Stimulated activated CD4-positive, alpha-beta T cell treated with anti-CD3 and anti-CD28 coated beads, Interleukin-15, amount 100 ng/mL, for 24 hours (primary cell): ENCODE measurements around the gene JADE2.

Experiments used
- DNase-seq: peaks from one replicate; pipeline ENCODE4 v3.0.0-alpha.2; 2020

JADE2 gene

DNA sequence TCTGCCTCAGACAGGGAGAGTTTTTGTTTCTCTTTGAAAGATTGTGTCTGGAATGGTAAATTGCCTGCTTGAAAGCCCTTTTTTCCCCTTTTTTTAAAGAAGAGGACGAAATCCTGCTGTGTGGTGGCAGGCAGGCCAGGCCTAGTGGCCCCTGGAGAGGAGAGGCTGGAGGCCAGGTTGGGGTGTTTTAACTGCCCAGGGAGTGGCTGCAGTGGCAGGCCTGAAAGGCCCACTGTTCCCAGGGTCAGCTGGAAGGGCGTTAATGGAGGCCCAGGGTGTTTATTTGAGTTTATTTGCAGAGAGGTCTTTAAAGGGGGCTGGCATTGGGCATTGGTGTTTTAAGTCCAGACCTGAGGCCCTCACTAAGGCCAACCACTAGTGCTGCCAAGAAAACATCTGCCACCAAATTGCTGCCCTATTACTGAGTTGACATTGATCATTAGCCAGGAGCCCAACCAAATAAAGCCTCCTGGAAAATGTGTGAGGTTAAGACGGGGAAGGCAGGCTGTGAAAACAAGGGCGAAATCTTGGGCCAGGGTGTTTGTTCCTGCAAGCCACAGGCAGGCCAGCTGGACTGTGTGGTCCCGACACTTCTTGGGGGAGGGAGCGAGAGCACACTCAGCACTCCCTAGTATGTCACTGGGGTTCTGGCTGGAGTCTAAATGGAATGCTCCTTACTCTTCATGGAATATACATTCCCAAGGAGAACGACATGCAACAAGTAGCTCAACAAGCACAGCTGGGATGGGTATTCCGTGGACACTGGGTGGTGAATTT lies 5.0 kb downstream of the JADE2 start:
- no peak for DNase-seq

DNA sequence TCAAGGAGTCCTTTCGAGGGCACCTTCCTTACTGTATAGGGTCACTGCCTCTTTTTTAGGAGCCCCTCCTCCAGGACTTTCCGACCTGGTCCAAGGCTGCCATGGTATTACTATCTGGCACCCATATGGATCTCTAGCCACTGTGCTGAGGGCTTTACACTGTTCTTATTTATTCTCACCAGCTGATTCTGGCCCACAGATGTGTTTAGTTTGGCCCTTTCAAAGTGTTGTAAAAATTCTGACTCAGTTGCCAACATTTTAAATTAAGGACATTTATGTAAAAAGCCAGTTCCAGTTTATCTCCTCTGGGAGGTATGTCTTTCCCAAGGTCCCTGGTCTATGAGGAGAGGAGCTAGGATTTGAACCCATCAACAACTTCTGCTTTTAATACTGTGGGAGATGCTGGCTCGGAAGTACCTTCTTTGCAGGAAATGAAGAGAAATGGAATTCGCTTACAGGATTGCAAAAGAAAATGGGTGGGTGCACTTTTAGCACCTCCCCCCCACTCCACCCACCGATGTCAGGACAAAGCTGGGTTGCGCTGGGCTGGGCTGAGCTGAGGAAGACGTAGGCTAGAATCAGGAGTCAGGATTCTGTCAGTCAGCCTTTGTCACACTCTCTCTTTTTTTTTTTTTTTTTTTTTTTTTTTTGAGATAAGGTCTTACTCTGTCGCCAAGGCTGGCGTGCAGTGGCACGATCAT lies 7.8 kb downstream of the JADE2 start:
- no peak for DNase-seq

DNA sequence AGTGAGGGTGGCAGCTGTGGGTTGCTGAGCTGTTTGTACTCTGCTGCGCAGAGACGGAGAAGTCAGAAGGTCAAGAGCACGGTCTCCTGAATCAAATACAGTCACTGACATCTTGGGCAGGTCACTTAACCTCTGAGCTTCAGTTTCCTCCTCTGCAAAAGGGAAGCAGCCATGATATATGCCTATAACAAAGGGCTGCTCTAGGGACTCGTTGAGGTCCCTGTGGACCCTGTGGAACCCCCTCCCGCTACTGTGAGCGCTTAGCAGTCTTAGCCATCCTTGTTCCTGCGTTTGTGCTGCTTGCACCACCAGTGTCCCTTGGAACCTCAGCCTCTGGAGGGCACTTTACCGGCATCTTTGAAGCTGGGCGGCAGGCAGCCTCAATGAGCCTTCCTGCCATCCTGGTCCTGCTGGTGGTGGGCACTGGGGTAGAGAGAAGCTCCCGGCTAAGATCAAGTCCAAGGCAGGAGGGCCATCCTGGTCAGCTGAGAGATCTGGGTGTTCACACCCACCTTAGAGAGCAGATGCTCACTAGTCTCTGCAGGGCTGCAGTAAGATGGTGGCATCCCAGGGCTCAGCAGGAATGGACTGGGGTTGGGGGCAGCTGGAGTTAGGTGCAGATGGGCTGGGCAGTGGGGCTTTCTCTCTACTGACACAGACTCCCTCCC lies 8.7 kb downstream of the JADE2 start:
- no peak for DNase-seq

DNA sequence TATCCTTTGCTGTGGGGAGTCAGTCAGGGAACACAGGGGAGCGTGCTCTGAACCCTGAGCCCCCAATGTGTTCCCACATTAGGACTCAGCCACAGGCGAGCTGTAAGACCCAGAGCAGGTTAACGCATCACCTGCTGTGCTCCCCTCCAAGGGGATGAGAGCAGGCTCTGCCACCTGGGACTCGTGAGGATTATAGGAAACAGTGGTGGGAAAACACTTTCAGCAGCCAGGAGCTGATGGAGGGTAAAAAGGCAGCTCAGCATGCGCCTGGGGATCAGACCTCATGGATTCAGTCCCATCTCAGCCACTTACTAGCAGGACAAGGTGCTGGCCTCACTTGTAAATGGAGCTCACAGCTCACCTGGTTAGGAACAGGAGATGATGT lies 9.2 kb downstream of the JADE2 start:
- no peak for DNase-seq

DNA sequence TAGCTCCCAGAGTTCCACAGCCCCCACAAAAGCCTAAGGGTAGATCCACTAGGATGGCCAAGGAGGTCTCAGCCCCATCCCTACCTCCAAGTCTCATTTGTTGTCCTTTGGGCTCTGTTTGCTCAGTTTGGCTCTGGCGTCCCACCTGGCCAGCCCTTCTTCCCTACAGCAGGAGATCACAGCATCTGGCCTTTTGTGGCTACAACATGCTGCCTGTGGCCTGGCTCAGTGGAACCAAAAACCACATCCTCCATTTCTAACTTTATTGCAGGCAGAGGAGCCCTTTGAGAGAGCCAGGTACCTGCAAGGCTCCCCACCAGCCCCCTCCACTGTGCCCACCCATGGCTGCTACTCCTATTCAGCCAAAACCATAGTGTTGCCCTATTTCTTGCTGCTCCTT lies 11.4 kb downstream of the JADE2 start:
- DNase-seq = no peak

DNA sequence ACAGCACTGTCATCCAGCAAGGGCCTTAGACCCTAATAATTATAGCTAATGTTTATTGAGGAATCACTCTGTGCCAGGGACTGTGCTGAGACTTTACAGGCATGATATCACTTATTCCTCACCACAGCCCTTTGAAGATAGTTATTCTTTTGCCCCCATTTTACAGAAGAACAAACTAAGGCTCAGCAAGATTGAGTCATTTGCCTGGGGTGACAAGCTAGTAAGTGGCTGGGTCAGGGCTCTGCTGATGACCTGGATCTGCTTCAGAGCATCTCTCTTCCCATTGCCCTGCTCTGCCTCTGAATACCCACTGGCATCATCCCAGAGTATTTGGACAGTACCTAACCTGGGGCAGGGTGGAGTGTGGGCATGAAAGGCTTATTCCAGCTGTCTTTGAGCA lies 11.8 kb downstream of the JADE2 start:
- no peak for DNase-seq

DNA sequence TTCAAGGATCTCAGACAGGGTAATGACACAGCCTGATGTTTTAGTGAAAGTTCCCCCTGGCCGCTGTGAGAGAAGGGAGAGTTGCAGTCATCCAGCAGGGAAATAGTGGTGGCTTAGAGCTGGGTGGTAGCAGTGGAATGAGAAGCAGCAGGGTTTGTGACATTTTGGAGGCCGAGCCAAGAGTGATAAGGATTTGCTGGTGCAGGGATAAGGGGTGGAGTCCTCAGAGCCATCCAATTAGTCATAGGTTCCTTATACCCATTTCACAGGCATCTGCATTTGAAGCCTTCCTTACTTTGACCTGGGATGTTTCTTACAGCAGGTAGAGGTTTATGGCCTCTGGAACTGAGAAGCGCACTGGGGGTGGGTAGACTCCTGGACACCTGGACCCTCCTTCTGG lies 12.8 kb downstream of the JADE2 start:
- no peak for DNase-seq

DNA sequence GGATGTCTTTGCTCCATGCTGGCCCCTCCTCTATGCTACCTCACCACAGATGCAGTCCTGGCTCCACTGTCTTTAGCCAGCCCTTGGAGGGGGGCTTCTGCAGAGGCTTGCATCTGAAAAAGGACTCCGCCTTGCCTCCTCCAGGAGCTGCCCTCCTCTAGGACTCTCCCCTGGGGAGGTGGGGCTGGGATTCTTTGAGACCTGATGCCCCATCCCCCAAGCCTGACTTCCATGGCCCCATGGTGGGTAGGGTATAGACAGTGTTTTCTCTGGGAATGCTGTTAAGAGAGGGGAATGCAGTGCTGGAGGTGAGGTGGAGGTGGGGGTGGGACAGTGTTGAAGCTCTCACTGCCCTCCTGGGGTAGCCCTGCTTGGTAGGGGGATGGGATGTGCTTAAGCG lies 14.3 kb downstream of the JADE2 start:
- DNase-seq = no peak

DNA sequence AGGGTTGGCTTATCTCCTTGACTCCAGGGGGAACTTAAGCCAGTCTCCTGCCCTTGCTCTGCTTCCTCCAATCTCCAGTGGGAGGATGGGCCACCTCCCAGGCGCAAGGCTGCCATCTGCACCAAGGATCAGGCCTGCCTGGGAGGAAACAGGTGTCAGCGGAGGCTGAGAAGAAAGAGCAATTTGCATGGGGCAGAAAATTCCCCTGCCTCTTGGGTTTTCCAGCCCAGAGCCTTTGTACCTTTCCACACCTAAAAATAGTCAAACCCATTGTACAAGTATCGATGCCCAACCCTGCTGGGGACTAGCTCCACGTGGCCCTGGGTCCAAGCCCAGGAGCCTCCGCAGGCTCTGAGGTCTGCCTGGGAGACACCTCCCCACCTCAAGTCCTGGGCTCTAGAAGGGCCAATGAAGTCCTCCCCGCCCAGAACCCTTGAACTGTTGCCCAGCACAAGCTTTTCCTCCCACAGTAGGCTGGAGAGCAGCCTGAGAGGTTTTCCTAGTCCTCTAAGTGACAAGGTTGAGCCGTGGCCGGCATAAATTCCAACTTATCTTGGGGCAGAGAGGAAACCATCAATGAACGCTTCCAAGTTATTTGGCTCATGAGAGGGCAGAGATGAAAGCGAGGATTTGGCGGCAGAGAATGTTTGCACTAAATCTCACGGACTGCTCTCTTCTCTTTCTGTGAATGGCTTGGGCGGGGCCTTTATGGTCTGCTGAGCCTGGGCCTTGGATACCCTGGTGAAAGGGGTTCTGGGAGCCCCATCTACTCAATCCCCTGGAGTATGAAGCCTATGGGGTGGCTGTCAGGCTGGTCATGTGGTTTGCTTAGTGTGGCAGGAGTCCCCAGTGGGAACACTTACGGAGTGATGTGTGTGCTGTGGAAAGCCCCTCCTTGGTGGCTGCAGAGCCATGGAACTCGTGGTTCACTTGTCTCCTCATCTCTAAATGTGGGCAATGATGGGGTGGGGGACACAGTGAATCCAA lies 15.6 kb downstream of the JADE2 start:
- DNase-seq = no peak

DNA sequence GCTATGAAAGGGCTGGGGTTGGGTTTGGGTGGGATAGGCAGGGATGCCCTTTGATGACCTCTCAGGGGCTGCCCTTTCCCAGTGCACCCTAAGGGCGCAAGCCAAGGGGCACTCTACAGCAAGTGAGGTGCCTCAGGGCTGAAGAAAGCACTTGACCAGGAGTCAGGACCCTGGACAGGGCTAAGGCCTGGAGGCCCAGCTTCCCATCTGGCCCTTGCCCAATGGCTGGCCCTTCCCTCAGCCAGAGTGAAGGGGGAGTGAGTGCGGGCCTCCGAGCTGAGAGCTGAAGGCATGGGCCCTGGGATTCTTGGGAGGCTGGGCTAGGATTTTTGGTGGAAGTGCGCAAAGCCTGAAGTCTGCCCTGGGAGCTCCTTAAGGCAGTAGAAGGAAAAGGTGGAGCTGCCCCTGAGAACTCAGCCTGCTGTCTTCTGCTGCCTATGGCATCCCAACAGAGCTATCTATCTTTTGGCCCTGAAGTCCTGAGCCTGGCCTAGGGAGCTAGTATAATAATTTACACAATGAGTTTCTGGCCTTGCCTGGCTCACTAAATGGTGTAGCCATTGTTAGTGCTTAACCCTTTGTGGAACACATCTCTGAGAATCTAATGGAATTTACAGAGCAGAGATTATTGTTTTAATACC lies 16.4 kb downstream of the JADE2 start:
- DNase-seq = peak; percentile 37

DNA sequence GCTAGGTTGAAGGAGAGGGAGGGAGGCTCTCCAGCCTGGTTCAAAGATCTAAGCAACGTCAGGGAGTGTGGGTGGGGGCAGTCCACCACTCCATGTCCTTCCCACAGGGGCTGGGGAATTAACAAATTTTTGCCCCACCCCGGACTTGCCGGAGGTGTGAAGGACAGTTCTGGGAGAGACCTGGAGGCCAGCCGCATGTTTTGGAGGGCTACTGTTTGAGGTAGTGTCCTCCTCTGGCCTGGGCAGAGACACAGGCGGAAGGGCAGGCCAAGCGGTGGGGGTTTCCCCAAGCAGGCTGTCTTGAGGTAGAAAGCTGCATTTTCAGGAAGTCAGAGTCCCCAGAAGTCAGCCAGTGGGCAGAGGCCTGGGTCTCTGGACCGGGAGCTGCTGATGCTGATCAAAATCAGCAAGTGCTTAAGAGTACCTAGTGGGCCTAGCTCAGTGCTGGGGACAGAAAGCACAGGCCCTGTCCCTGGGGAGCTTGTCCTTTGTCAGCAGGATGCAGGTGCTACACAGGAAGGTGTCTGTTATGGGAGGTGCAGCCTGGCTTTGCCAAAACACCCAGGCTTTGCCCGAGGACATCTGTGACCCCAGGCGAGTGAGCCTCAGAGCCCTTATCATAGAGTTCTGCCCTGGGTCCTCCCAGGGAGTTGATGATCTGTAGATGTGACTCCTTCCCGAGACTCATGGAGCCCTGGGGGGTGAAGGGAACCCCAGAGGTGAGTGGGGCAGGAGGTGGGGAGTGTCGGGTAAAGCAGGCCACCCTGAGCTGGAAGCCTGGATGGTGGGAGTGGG lies 18.5 kb downstream of the JADE2 start:
- peak; percentile 68 for DNase-seq

DNA sequence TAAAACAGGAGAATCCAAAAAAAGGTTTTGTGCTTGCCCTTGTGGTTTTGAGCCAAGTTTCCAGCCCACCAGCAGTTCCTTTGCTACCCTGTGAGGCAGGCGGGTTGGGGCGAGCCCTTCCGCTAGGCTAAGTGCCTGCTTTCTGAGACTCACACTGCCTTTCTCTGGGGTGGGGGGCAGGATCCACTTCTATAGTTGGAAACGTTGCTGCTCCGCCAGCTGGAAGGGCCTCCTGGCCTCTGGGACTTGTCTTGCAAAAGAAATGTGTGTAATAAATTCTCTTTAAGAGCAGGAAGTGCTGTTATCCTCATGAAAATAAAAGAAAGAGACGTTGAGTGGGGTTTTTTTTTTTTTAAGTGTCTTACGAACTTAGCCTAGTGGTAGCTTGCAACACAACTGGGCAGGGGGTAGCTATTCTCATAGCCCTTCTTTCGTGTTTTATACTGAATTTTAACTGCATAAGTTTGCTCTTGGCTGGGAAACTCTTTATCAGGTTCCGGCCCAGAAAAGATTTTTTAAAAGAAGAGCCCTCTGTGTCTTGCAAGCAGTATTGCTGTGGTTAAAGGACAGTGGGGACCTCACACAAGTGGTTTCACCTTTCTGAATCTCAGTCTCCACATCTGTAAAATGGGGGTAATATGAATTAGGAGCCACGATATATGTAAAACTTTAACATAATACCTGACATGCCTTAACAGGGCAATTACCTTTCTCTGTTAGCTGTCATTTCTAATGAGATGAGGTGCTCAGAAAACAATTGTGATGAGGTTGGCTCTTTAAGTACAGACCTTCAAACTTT lies 19.8 kb downstream of the JADE2 start:
- peak; percentile 35 for DNase-seq

DNA sequence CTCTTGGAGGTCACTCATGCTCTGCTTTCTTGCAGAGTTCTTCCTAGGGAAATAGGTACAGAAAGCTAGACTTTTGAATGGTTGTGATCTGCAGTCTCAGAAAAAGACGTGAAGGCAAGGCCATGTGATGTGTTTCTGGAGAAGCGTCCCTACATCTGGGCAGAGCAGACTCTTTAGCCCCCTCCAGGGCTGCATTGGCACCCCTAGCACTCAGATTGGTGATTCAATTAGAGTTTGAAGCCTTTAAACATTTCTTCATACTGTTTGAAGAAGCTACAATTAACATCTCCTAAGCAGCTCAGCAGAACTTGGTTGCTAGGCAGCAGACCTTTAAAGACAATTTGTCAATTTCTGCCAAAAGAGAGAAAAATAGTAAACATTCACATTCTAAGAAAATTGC lies 21.6 kb downstream of the JADE2 start:
- DNase-seq = no peak

DNA sequence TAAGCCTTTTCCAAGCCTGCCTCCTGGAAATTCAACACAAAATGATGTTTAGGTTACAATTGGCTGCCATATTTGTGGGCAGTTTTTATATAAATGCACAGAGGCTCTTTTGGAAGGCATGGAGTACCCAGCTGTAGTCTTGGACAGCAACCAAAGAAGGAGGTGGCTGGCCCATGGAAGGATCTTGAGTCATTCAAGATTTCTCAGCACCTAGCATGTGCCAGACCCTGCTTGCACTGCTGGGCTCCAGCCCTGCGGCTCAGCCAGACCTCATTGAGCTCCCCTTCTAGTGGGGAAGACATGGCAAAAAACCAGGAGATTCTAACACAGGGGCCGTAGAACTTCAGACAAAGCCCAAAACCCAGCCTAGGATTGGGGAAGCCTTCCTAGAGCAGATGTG lies 22.1 kb downstream of the JADE2 start:
- DNase-seq = no peak

DNA sequence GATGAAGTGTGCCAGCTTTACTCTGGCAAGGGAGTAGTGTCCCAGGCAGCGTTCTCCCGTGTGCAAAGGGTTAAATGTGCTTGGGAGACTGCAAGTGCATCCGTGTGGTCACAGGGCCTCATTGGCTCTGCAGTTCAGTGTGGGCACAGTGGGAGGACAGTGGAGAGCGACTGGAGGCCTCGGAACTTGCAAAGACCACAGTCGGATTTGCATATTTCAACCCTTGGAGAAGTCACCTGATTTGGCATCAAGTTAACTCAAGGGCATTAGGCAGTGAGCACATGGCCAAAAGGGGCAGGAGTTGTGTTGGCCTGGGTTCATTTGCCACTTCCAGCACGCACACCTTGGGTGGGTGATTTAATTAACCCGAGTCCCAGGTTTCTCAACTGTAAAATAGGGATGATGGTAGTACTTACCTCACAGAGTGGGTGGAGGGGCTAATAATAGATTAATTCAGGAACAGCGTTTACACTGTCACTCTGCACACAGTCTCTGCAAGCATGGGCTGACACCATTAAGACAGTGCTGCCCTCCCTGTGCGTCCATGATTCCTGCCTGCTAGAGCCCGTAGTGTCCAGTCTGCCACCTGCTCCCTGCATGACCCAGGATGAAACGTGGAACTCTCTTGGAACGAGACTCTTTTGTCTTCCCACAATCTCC lies 22.7 kb downstream of the JADE2 start:
- DNase-seq = no peak

DNA sequence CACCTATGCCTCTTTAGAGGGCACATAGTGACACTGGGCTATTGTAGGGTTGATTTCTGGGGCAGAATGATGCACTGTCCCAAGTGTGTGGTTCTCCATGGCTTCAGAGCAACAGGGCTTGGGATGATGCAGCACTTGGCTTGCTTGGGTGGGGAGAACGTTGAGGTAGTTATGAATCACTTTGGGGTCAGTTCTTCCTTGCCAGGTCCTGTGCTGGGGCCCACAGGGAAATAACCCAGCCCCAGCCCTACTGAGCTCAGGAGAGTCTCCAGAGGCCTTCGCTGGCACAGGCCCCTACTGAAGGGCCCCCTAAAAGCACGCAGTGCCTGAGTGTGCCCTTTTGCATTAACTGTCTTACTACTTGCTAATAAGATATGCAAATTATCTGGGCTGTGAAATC lies 24.2 kb downstream of the JADE2 start:
- DNase-seq = peak; percentile 23

DNA sequence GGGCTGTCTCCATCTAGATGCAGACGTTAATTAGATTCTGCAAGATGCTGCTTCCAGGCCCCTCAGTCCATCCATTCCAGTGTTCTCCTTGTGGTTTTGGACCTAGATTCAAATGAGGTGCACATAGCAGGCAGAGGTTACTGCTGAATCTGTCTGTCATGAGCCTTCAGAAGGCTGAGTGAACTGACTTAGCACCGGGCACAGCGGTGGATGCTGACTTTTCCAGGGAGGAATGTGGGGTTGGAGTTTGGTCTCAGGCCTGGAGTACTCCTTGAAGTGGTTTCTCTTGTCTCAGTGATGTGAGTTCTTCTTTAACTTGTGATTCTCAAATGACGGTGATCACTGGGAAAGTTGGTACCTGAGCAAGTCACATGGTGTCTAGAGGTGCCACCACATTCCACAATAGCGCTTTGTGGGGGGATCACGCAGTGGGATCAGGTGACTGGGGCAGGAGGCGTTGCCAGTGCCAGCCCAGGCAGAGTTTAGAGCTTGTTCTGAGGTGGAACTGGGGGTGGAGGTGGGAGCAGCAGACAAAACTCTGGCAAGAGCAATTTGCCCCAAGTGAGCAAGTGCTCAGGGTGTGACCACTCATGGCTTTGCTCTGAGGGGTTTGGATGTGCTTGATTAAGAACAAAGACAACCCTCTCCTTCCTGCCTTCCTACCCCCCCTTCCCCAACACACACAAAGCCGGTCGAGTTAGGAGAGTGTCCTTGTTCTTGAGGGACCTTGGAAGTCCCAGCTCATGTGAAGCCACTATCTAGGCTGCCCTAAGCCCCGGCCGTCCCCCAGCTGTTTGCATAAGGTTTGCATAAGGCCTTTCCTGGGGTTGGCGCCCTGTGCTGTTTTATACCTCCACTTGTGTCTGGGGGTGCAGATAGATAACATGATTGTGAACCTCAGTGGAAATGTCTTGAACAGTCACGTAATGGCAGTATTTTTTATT lies 25.1 kb downstream of the JADE2 start:
- DNase-seq = no peak

DNA sequence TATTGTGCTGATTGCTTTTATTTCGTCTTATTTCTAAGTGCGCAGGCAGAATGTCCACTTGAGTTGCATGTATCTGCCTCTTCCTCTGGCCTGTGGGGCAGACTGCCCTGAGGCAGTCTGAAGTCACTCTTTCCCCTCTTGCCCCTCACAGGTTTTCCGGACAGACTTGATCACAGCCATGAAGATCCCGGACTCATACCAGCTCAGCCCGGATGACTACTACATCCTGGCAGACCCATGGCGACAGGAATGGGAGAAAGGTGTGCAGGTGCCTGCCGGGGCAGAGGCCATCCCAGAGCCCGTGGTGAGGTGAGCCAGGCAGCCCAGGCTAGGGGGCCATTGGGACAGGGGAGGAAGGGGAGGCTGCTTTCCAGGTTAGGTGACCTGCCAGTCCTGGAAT lies 26.4 kb downstream of the JADE2 start:
- no peak for DNase-seq

DNA sequence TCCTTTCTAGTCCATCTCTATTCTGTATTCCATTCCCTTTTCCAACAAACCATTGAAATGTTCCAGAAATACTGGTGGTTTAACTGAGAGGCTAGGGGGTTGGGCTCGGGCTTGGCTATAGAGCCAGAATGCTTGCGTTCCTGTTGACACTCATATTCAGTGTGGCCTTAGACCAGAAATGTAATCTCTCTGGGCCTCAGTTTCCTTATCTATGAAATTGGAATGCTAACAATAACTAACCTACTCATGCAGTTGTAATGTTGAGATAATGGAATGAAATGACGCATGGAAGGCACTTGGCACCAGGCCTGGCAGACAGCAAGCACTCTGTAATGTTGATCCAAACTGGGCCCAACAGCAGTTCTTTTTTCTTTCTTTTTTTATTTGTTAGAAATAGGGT lies 26.8 kb downstream of the JADE2 start:
- no peak for DNase-seq
